Keratinocyte (primary cell): ENCODE measurements around the gene PANK1.

Experiments used
- EZH2 ChIP-seq: IDR thresholded peaks from one replicate; pipeline ENCODE4 v1.6.1; 2012; ENCODE audit warnings: inconsistent platforms, mild to moderate bottlenecking, low read length, moderate library complexity
- TF ChIP-seq, protein P1 (sequence below), 3 experiments: IDR thresholded peaks in 1 of 3; conservative IDR thresholded peaks in 1 of 3; optimal IDR thresholded peaks in 1 of 3; 2 replicates in 2 of 3; 3 replicates in 1 of 3; pipeline versions ENCODE3 to v1.5.1; 2011; ENCODE audit warnings: low read length in 3 of 3, mild to moderate bottlenecking in 3 of 3, moderate library complexity in 2 of 3, control low read depth in 1 of 3, inconsistent platforms in 1 of 3; ENCODE audit not compliant: insufficient read depth in 2 of 3; ENCODE audit errors: extremely low read depth in 1 of 3

GRCh38 chr10:89659143-89660131 is 14.4 kb upstream of the PANK1 start:
- TF ChIP-seq EZH2: no peak
- TF ChIP-seq, protein P1, sequence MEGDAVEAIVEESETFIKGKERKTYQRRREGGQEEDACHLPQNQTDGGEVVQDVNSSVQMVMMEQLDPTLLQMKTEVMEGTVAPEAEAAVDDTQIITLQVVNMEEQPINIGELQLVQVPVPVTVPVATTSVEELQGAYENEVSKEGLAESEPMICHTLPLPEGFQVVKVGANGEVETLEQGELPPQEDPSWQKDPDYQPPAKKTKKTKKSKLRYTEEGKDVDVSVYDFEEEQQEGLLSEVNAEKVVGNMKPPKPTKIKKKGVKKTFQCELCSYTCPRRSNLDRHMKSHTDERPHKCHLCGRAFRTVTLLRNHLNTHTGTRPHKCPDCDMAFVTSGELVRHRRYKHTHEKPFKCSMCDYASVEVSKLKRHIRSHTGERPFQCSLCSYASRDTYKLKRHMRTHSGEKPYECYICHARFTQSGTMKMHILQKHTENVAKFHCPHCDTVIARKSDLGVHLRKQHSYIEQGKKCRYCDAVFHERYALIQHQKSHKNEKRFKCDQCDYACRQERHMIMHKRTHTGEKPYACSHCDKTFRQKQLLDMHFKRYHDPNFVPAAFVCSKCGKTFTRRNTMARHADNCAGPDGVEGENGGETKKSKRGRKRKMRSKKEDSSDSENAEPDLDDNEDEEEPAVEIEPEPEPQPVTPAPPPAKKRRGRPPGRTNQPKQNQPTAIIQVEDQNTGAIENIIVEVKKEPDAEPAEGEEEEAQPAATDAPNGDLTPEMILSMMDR (optimal IDR thresholded peaks at IDR 0.05 in 1 of 3, IDR thresholded peaks at IDR 0.05 in 1 of 3, conservative IDR thresholded peaks at IDR 0.05 in 1 of 3; ENCODE audit: extremely low read depth in 1 of 3, insufficient read depth in 2 of 3, low read length in 3 of 3): no peak
